KMS-11 (cell line): ENCODE measurements around the gene ITGB6.

Source experiments
- H2AFZ ChIP-seq: fragments of 200-600 bp; sonication (generic); 2 replicates; pipeline ENCODE4 v1.6.1; 2016; ENCODE audit warnings: antibody characterized with exemption, mixed run types, low read depth
- H3K27ac ChIP-seq: fragments of 200-600 bp; sonication (generic); 2 replicates; pipeline ENCODE4 v1.6.1; 2016; ENCODE audit warnings: mild to moderate bottlenecking, mixed run types
- H3K27me3 ChIP-seq: fragments of 200-600 bp; sonication (generic); 2 replicates; pipeline ENCODE4 v1.6.1; 2017; ENCODE audit warnings: mild to moderate bottlenecking, low read depth, mixed run types, moderate library complexity; ENCODE audit not compliant: insufficient read depth
- H3K36me3 ChIP-seq: fragments of 200-600 bp; sonication (generic); 2 replicates; pipeline ENCODE4 v1.6.1; 2017; ENCODE audit warnings: mild to moderate bottlenecking, mixed run types; ENCODE audit not compliant: insufficient read depth
- H3K4me1 ChIP-seq: fragments of 200-600 bp; sonication (generic); 2 replicates; pipeline ENCODE4 v1.6.1; 2016; ENCODE audit warnings: mild to moderate bottlenecking, low read depth, mixed run types; ENCODE audit not compliant: poor library complexity, severe bottlenecking
- H3K4me2 ChIP-seq: fragments of 200-600 bp; sonication (generic); 2 replicates; pipeline ENCODE4 v1.7.0; 2016; ENCODE audit warnings: mild to moderate bottlenecking, mixed run types
- H3K4me3 ChIP-seq: fragments of 200-600 bp; sonication (generic); IDR thresholded peaks from 2 replicates; pipeline ENCODE4 v1.6.1; 2017; ENCODE audit warnings: low read depth, low read length, mixed read lengths; ENCODE audit not compliant: insufficient read depth
- H3K79me2 ChIP-seq: fragments of 200-600 bp; sonication (generic); 2 replicates; pipeline ENCODE4 v1.6.1; 2016; ENCODE audit warnings: low read depth, mixed run types; ENCODE audit not compliant: insufficient read depth
- H3K9ac ChIP-seq: fragments of 200-600 bp; sonication (generic); 2 replicates; pipeline ENCODE4 v1.6.1; 2016; ENCODE audit warnings: mild to moderate bottlenecking, mixed run types
- H4K20me1 ChIP-seq: fragments of 200-600 bp; sonication (generic); 2 replicates; pipeline ENCODE4 v1.6.1; 2016; ENCODE audit warnings: mild to moderate bottlenecking, mixed run types; ENCODE audit not compliant: insufficient read depth
- CTCF ChIP-seq: fragments of 200-600 bp; sonication (generic); conservative IDR thresholded peaks from 2 replicates; pipeline ENCODE4 v1.6.1; 2017; ENCODE audit warnings: low read depth, mild to moderate bottlenecking, antibody characterized with exemption, low read length, moderate library complexity, mixed read lengths

ITGB6 gene

GRCh38 chr2:160105366-160105765 lies 94.7 kb downstream of the ITGB6 start:
- H2AFZ ChIP-seq: no peak overlapping the region
- H3K4me1 ChIP-seq: no peaks in the 10 kb centered on the region
- H3K9ac ChIP-seq: no peak overlapping the region
- no peaks in the 10 kb centered on the region for H4K20me1 ChIP-seq
- TF ChIP-seq CTCF: no peak
- H3K4me3 ChIP-seq: no peak overlapping the region
- no peaks in the 10 kb centered on the region for H3K27me3 ChIP-seq
- H3K36me3 ChIP-seq: no peaks in the 10 kb centered on the region
- H3K4me2 ChIP-seq: no peak overlapping the region
- no peaks in the 10 kb centered on the region for H3K79me2 ChIP-seq
- no peak overlapping the region for H3K27ac ChIP-seq

- Histone ChIP-seq H3K27me3 (no peaks in the 10 kb centered on the region), H3K79me2 (no peaks in the 10 kb centered on the region), H3K27ac (no peak overlapping the region), H3K36me3 (no peaks in the 10 kb centered on the region), H3K4me1 (no peaks in the 10 kb centered on the region), H3K4me3 (no peak overlapping the region), H2AFZ (no peak overlapping the region), H3K4me2 (no peak overlapping the region), H3K9ac (no peak overlapping the region), H4K20me1 (no peaks in the 10 kb centered on the region)
- TF ChIP-seq CTCF: no peak
Observed at GRCh38 chr2:160104115-160104514, 96.0 kb downstream of the ITGB6 start.

- no peaks in the 10 kb centered on the region for H3K27me3 ChIP-seq
- H3K4me3 ChIP-seq: no peak overlapping the region
- H3K9ac ChIP-seq: no peak overlapping the region
- no peak overlapping the region for H3K4me2 ChIP-seq
- TF ChIP-seq CTCF: no peak
- no peaks in the 10 kb centered on the region for H3K4me1 ChIP-seq
- no peak overlapping the region for H3K27ac ChIP-seq
- H2AFZ ChIP-seq: no peak overlapping the region
- H3K36me3 ChIP-seq: no peaks in the 10 kb centered on the region
- no peaks in the 10 kb centered on the region for H4K20me1 ChIP-seq
- H3K79me2 ChIP-seq: no peaks in the 10 kb centered on the region
Observed at GRCh38 chr2:160097326-160097725, 102.7 kb downstream of the ITGB6 start.

GRCh38 chr2:160096409-160096808 lies 103.7 kb downstream of the ITGB6 start:
- Histone ChIP-seq H3K79me2 (no peaks in the 10 kb centered on the region), H3K4me3 (no peak overlapping the region), H3K9ac (no peak overlapping the region), H3K4me1 (no peaks in the 10 kb centered on the region), H2AFZ (no peak overlapping the region), H3K27me3 (no peaks in the 10 kb centered on the region), H4K20me1 (no peaks in the 10 kb centered on the region), H3K4me2 (no peak overlapping the region), H3K36me3 (no peaks in the 10 kb centered on the region), H3K27ac (no peak overlapping the region)
- no peak for TF ChIP-seq CTCF

DNA sequence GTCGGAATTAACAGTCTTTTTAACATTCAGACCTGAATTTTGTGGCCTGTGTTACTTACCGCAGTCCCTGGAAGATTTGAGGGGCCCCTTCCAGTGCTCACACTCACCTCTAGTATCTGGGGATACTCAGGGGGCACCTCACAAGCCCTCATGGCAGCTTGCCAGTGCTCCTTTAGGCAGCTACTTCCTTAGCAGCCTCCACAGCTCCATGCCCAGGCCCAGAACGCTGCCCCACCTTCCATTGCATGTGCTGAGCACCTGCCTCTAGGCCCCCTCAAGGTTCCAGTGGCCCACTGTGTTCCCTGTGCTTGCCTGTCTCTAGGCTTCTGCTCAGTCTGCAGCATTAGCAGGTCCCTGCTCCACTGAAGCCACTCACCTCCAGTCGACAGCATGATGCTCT lies 107.6 kb downstream of the ITGB6 start:
- H2AFZ ChIP-seq: no peak overlapping the region
- no peak for TF ChIP-seq CTCF
- no peak overlapping the region for H3K9ac ChIP-seq
- no peaks in the 10 kb centered on the region for H3K79me2 ChIP-seq
- H3K36me3 ChIP-seq: no peaks in the 10 kb centered on the region
- no peaks in the 10 kb centered on the region for H3K4me1 ChIP-seq
- no peaks in the 10 kb centered on the region for H4K20me1 ChIP-seq
- H3K27ac ChIP-seq: no peak overlapping the region
- no peak overlapping the region for H3K4me2 ChIP-seq
- H3K4me3 ChIP-seq: no peak overlapping the region
- no peaks in the 10 kb centered on the region for H3K27me3 ChIP-seq
